HEK293 (cell line): ENCODE measurements around the gene HLA-A.

ENCODE experiments used
- ZNF10 ChIP-seq: fragments of 450-650 bp; formaldehyde crosslinking; IDR thresholded peaks from 2 replicates; pipeline ENCODE4 v1.5.1; 2017; ENCODE audit warnings: missing biosample characterization, missing genetic modification characterization
- TF ChIP-seq, protein P1 (sequence below): fragments of 450-650 bp; formaldehyde crosslinking; IDR thresholded peaks from 2 replicates; pipeline ENCODE4 v1.5.1; 2016; ENCODE audit warnings: missing biosample characterization, missing genetic modification characterization

DNA sequence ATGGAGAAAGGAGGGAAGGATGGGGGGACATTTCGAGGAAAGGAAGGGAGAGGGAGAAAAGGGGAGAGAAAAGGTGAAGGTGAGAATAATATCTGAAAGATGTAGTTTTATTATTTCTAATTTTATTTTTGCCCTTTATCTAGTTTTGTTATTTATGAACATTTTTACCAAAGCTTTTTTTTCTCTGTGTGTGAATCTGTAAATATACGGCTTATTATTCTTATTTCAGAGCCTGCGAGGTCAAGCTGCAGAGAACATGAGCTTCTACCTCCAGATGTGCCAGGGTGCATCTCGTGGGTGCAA is 35.0 kb downstream of the HLA-A start:
- TF ChIP-seq, protein P1, sequence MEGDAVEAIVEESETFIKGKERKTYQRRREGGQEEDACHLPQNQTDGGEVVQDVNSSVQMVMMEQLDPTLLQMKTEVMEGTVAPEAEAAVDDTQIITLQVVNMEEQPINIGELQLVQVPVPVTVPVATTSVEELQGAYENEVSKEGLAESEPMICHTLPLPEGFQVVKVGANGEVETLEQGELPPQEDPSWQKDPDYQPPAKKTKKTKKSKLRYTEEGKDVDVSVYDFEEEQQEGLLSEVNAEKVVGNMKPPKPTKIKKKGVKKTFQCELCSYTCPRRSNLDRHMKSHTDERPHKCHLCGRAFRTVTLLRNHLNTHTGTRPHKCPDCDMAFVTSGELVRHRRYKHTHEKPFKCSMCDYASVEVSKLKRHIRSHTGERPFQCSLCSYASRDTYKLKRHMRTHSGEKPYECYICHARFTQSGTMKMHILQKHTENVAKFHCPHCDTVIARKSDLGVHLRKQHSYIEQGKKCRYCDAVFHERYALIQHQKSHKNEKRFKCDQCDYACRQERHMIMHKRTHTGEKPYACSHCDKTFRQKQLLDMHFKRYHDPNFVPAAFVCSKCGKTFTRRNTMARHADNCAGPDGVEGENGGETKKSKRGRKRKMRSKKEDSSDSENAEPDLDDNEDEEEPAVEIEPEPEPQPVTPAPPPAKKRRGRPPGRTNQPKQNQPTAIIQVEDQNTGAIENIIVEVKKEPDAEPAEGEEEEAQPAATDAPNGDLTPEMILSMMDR (tag by site-specific recombination), result no peak
- no peak for TF ChIP-seq ZNF10 (tag by site-specific recombination)
